Natural killer cell (primary cell): ENCODE measurements around the gene TK2. TPM values are rescaled to one million over a fixed set of nuclear protein-coding genes. Genes with fewer than 3 reads are reported as not detected.

ENCODE experiments used
- ATAC-seq, 3 donors: fragments of 150-1000 bp in 2 of 3; fragments of 200-7000 bp in 1 of 3; cut with Tn5 transposase; 1 replicate in 1 of 3; 2 replicates in 2 of 3; pipeline ENCODE4 v1.10.0; 2021; ENCODE audit warnings: mild to moderate bottlenecking in 2 of 3, moderate library complexity in 2 of 3
- DNase-seq, 2 donors: peaks; one replicate each; pipeline versions ENCODE4 v3.0.0 to v3.0.0-alpha.2; 2013 to 2021; ENCODE audit warnings: mixed read lengths in 1 of 2
- H3K27ac ChIP-seq: one replicate; pipeline ENCODE4 v1.5.1; 2013; ENCODE audit warnings: mild to moderate bottlenecking, low read length
- H3K27me3 ChIP-seq: one replicate; pipeline ENCODE4 v1.6.1; 2013; ENCODE audit warnings: low read length; ENCODE audit not compliant: control insufficient read depth, insufficient read depth
- H3K36me3 ChIP-seq: one replicate; pipeline ENCODE4 v1.6.1; 2013; ENCODE audit warnings: low read length; ENCODE audit not compliant: control insufficient read depth, insufficient read depth
- H3K4me1 ChIP-seq: one replicate; pipeline ENCODE4 v1.6.1; 2013; ENCODE audit warnings: low read length; ENCODE audit not compliant: control insufficient read depth, insufficient read depth
- H3K4me3 ChIP-seq: one replicate; pipeline ENCODE4 v1.5.1; 2013; ENCODE audit warnings: low read length
- H3K9me3 ChIP-seq: one replicate; pipeline ENCODE4 v1.6.1; 2013; ENCODE audit warnings: low read length; ENCODE audit not compliant: control insufficient read depth, insufficient read depth
- H3K27ac Mint-ChIP-seq, 2 donors: one replicate each; pipeline ENCODE4 v1.8.0; 2022; ENCODE audit warnings: mild to moderate bottlenecking in 2 of 2, mixed read lengths in 2 of 2, moderate library complexity in 1 of 2
- H3K27me3 Mint-ChIP-seq, 2 donors: one replicate each; pipeline ENCODE4 v1.8.0; 2022; ENCODE audit warnings: low read depth in 2 of 2, mixed read lengths in 2 of 2
- H3K36me3 Mint-ChIP-seq: one replicate; pipeline ENCODE4 v1.8.0; 2022; ENCODE audit warnings: mixed read lengths
- H3K4me1 Mint-ChIP-seq, 2 donors: one replicate each; pipeline ENCODE4 v1.8.0; 2022; ENCODE audit warnings: mixed read lengths in 2 of 2
- H3K4me3 Mint-ChIP-seq: one replicate; pipeline ENCODE4 v1.8.0; 2022; ENCODE audit warnings: mild to moderate bottlenecking, moderate library complexity, mixed read lengths
- H3K9me3 Mint-ChIP-seq, 2 donors: one replicate each; pipeline ENCODE4 v1.8.0; 2022; ENCODE audit warnings: mixed read lengths in 2 of 2
- CTCF ChIP-seq: fragments of 200-600 bp; IDR thresholded peaks from one replicate; pipeline ENCODE4 v1.8.0; 2022; ENCODE audit warnings: antibody characterized with exemption
- WGBS: methylation state at CpG from one replicate; pipeline ENCODE4 v1.1.7; 2013; ENCODE audit warnings: missing lambda C conversion rate; ENCODE audit not compliant: insufficient coverage; 5-methylcytosine and 5-hydroxymethylcytosine counted together
- intact Hi-C: fragments of 100-400 bp; cut with micrococcal nuclease; formaldehyde crosslinking; loops from one replicate; pipeline ENCODE4 v1.14.2; 2022
- total RNA-seq, 4 donors: library from RNA; stranded (reverse); fragments of 120-200 nt in 1 of 4; gene quantifications; one replicate each; pipeline versions ENCODE4 v1.2.3 to v1.2.4, GENCODE V29; 2013 to 2022

The TK2 gene
- total RNA-seq, 3 donors from 2014 or later (not counting 1 experiment from before 2014, with no cell fraction given): 18.8 to 25.8 (median 25.1) TPM

DNA sequence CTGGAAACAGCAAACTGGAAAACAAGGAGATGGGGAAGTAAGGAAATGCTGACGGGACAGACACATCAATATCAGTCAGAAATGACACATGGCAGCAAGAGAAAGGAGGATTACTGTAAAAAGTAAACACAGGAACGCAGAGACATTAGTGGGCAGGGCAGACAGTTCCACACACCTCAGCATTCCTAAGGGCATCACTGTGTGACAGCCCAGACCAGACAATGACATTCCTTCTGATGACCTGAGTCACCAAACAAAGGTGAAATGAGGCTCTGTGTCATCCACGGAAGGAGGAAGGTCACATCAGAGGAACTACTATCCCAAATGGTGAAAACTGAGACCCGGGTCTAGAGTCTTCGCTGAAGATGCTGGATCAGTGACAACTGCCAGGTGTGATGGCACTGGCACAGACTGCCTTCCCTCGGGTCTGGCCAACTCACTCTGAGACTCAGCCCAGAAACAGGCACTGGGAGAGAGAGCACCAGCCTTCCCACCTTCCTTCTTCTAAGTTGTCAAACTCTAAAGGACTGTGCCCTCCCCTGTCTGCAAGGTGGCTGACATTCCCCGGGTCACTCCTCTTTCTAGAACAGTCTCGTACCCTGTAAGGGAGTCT lies 36.7 kb downstream of the TK2 start:
- intact Hi-C loops: no loop called here
- TF ChIP-seq CTCF: no peak
- H3K4me3 ChIP-seq: no peak overlapping the region
- H3K27me3 ChIP-seq: no peaks in the 10 kb centered on the region
- no peak overlapping the region for H3K27ac ChIP-seq
- H3K4me1 Mint-ChIP-seq: peaks cover 32 to 40% of the 10 kb centered on the region in 2 donors
- no peaks in the 10 kb centered on the region for H3K9me3 Mint-ChIP-seq
- H3K27me3 Mint-ChIP-seq: no peaks in the 10 kb centered on the region
- WGBS: 97% methylated on average over 8 of the region's 8 CpGs
- H3K9me3 ChIP-seq: no peaks in the 10 kb centered on the region
- DNase-seq (no peak), ATAC-seq (no peak)
- H3K36me3 ChIP-seq: no peaks in the 10 kb centered on the region
- peaks cover 46% of the 10 kb centered on the region for H3K4me1 ChIP-seq
- no peak overlapping the region for H3K4me3 Mint-ChIP-seq
- peak overlapping the region in 1 of 2 donors; percentile 19 for H3K27ac Mint-ChIP-seq
- H3K36me3 Mint-ChIP-seq: no peaks in the 10 kb centered on the region

DNA sequence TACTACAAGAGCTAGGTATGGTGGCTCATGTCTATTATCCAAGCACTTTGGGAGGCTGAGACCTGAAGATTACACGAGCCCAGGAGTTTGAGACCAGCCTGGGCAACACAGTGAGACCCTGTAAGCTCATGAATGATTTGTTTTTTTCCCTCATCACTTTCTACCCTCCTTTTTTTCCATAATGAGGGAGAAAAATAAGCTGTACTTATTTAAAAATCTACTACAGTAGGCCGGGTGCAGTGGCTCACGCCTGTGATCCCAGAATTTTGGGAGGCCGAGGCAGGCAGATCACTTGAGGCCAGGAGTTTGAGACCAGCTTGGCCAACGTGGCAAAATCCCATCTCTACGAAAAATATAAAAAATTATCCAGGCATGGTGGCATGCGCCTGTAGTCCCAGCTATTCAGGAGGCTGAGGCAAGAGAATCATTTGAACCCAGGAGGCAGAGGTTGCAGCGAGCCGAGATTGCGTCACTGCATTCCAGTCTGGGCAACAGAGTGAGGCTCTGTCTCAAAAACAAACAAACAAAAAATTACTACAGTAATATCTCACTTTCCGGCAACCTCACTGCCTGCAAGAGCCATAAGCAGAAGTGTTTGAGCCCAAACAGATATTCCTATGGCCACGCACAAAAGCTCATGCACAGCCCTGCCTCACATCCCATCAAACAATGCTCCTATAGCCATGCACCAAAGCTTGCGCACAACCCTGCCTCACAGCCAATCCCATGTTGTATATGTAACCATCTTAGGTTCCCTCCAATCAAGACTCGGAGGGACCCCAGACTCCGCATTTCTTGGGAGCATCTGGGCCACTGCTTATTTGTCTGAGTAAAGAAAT lies 37.4 kb downstream of the TK2 start:
- H3K9me3 Mint-ChIP-seq: no peaks in the 10 kb centered on the region
- Histone ChIP-seq H3K4me1 (peaks cover 39% of the 10 kb centered on the region), H3K27me3 (no peaks in the 10 kb centered on the region), H3K4me3 (no peak overlapping the region), H3K9me3 (no peaks in the 10 kb centered on the region), H3K27ac (no peak overlapping the region), H3K36me3 (no peaks in the 10 kb centered on the region)
- no peak for ATAC-seq
- peaks cover 27 to 34% of the 10 kb centered on the region in 2 donors for H3K4me1 Mint-ChIP-seq
- DNase-seq: no peak
- WGBS: 95% methylated on average over 15 of the region's 15 CpGs
- intact Hi-C loops: no loop called here
- no peaks in the 10 kb centered on the region for H3K36me3 Mint-ChIP-seq
- H3K4me3 Mint-ChIP-seq: no peak overlapping the region
- peak overlapping the region in 1 of 2 donors; percentile 19 for H3K27ac Mint-ChIP-seq
- no peak for TF ChIP-seq CTCF
- no peaks in the 10 kb centered on the region for H3K27me3 Mint-ChIP-seq

GRCh38 chr16:66511602-66512271 lies 38.2 kb downstream of the TK2 start:
- H3K36me3 Mint-ChIP-seq: no peaks in the 10 kb centered on the region
- no peak for ATAC-seq
- Histone ChIP-seq H3K27ac (no peak overlapping the region), H3K4me3 (no peak overlapping the region), H3K9me3 (no peaks in the 10 kb centered on the region), H3K27me3 (no peaks in the 10 kb centered on the region), H3K4me1 (peaks cover 31% of the 10 kb centered on the region), H3K36me3 (no peaks in the 10 kb centered on the region)
- no peak overlapping the region for H3K4me3 Mint-ChIP-seq
- intact Hi-C loops: no loop called here
- H3K27me3 Mint-ChIP-seq: no peaks in the 10 kb centered on the region
- WGBS: 89% methylated on average over 13 of the region's 13 CpGs
- no peak for TF ChIP-seq CTCF
- peaks cover 19 to 26% of the 10 kb centered on the region in 2 donors for H3K4me1 Mint-ChIP-seq
- H3K9me3 Mint-ChIP-seq: no peaks in the 10 kb centered on the region
- H3K27ac Mint-ChIP-seq: no peak overlapping the region
- DNase-seq: peak in 1 of 2 donors; percentile 37
